NCI-H446 treated with DMSO at 0.1 percent for 48 hours (cell line): ENCODE measurements around the gene RNF214.
"Not testable (repeated sequence)": the region's sequence is repeated elsewhere in the genome, so short reads cannot be mapped to it uniquely, and the experiment has no call there.

Experiments
- DNase-seq: peaks from one replicate; lab custom pipeline; 2025; lab: John Stamatoyannopoulos, UW

Gene RNF214

DNA sequence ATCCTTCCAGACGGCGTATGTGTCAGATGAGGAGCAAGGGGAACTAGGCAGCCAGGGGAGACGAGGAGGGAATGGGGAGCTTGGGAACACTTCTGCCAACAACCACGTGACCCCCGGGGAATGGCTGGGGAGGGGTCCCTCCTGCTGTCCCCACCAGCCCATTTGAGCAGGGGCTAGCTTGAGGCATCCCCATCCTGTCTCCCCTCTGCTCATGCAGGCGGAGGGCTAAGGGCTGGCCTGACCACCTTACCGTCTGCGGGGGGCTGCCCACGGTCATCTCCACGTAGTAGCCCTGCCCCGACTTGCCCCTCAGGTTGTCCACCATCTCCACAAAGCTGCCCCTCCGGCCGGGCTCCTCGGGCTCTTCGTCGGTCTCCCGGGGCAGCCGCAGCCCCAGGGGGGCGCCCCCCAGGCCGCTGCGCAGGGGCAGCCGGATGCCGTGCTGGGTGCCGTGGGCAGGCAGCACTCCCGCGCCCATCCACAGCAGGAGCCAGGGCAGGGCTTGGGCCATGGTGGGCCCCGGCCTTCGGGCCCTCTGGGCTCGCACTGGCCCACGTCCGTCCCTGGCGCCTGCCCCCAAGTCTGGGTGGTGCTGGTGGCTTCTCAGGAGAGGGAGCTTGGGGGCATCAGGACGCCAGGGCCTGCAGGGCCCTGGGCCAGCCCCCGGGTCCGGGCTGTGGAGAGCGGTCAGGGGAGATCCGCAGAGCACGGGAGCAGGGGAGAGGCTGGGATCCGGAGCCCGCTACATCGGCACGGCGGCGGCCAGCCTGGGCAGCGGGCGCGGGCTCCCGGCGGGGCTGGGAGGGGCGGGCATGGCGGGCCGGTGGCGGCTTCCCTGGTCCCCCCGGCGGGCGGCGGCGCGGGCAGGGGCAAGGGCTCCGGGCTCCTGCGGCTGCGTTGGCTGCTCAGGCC is 83.1 kb downstream of the RNF214 start:
- no peak for DNase-seq

DNA sequence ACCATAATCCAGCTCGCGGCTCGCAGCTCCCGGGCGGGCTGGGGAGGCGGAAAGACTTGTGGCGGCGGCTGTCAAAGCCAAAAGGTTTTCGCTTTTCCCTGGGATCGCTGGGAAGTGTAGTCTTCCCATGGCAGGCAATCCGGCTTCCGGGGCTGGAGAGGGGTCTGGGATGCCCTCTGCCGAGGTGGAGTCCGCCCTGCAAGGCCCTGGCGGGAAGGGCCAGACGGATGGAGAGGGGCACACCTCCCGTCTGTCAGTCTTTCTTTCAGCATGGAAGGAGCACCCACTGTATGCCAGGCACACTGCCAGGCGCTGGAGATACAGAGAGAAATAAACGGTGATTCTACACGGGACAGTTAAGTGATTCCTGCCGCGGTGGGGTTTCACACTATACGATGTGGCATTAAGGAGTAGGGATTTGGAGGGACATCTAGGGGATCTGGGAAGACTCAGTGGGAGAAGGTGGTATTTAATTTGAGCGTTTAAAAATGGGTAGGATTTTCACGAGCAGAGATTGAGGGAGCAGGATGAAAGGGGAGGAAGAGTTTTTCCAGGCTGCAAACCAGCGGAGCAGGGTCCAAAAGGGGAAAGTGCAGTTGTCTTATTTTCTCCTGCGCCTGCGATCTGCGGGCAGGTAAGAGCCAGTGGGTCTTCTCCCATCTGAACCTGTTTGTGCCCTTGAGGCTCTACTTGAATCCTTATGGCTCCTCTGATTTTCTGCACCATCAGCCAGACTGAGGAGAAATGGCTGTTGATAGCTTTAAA is 83.9 kb downstream of the RNF214 start, which contains the start of gene BACE1:
BACE1 (minus strand) TSS at position 60 of the 765 bp plus-strand sequence. CDS start 461 bp downstream, outside the sequence.
- DNase-seq = peak; percentile 82

DNA sequence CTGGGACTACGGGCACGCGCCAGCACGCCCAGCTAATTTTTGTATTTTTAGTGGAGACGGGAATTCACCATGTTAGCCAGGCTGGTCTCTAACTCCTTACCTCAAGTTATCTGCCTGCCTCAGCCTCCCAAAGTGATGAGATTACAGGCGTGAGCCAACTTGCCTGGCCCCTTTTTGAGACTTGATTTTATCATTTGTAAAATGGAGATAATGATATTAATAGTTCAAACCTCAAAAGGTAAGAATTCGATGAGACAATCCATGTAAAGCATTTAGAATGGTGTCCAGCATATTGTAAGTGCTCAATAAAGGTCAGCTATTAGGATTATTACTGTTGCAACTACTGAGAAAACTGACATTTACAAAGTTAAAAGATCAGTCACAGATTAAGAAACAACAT is 86.3 kb downstream of the RNF214 start:
- DNase-seq = no peak

- DNase-seq = no peak
These were observed 86.9 kb downstream of the RNF214 start for GRCh38 chr11:117319214-117319840.

DNA sequence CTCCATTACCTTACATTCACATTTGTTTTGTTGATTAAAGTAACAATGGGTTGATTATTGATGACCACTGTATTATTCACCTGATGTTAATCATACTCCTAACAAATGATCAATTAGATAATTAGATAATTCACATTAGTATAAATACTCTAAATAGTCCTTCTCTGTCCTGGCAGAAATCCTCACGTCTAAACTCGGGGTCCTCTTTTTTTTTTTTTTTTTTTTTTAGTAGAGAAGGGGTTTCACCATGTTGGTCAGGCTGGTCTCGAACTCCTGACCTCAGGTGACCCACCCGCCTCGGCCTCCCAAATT is 94.7 kb downstream of the RNF214 start:
- DNase-seq = not testable (repeated sequence)

DNA sequence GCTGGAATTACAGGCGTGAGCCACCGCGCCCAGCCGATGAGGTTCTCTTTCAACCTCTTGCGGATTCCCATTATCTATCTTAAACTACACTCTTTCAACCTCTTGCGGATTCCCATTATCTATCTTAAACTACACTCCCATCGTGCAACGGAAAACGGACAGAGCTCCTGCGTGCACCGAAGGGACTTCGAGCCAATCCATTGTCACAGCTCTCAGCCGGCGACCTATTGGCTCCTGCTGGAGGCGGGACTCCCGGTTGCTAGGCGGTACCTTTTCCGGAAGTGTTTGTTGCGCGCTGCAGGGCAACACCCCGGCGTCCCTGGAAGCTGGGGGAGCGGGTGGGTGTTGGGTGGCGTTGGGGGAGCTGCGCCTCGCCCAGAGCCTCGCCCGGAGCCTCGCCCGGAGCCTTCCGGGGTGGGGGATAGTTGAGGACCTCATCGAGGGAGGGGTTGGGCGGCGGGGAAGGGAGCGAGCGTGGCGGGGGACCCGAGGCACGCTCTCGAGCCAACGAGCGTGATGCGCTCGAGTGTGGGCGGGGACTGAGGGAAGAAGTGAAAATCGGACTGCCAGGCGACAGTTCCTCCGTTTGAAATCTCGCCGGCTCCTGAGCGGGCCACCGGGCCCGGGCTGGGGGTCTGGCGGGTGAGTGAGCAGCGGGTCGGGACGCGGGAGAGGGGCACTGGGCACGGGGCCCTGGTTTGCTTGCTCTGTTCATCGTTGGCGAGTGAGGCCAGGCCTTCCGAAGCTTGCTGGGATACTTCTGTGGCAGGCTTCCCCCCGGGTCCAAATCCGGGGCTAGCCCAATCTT is 95.3 kb downstream of the RNF214 start, which contains the start of gene CEP164:
CEP164 (plus strand) TSS at position 288 of the 808 bp plus-strand sequence. CDS start 10,733 bp downstream, outside the sequence.
- peak; percentile 95 for DNase-seq

- no peak for DNase-seq
These were observed 96.0 kb downstream of the RNF214 start for GRCh38 chr11:117328375-117329010.

DNA sequence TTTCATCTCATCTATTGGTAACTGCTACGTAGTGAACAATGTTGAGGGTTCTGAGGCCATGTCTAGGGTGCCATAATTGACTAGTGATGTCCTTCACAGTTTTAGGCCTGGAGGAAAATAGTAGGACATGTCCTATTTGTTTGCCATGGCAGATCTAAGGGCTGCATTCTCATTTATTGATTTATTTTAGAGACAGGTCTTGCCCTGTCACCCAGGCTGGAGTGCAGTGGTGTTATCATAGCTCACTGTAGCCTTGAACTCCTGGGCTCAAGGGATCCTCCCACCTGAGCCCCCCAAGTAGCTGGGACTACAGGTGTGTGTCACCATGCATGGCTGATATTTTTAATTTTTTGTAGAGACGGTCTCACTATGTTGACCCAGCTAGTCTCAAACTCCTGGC is 100.4 kb downstream of the RNF214 start:
- no peak for DNase-seq

- no peak for DNase-seq
These were observed 101.4 kb downstream of the RNF214 start for GRCh38 chr11:117333917-117334316.

GRCh38 chr11:117334896-117335295 is 102.4 kb downstream of the RNF214 start:
- no peak for DNase-seq

DNA sequence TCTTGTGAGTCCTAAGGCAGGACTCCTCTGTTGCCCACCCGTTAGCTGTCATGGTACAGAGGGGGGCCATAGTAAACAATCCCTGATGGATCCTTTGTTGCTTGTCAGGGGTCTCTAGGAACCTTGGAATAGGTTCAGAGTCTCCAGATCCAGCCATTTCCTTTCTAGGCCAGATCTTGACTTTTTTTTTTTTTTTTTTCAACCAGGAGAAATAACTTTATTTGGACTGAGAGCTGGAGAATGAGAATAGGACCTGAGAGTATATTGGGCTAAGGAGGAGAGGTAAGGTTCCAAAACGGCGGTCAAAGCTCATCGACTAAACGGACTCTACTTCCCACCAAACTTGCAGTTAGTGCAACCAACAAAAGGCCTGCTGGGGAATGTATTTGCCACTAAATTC is 102.9 kb downstream of the RNF214 start:
- no peak for DNase-seq
